ENCODE results near the gene CMTM5.
"Not testable (repeated sequence)": the region's sequence is repeated elsewhere in the genome, so short reads cannot be mapped to it uniquely, and the experiment has no call there.

CMTM5 gene

DNA sequence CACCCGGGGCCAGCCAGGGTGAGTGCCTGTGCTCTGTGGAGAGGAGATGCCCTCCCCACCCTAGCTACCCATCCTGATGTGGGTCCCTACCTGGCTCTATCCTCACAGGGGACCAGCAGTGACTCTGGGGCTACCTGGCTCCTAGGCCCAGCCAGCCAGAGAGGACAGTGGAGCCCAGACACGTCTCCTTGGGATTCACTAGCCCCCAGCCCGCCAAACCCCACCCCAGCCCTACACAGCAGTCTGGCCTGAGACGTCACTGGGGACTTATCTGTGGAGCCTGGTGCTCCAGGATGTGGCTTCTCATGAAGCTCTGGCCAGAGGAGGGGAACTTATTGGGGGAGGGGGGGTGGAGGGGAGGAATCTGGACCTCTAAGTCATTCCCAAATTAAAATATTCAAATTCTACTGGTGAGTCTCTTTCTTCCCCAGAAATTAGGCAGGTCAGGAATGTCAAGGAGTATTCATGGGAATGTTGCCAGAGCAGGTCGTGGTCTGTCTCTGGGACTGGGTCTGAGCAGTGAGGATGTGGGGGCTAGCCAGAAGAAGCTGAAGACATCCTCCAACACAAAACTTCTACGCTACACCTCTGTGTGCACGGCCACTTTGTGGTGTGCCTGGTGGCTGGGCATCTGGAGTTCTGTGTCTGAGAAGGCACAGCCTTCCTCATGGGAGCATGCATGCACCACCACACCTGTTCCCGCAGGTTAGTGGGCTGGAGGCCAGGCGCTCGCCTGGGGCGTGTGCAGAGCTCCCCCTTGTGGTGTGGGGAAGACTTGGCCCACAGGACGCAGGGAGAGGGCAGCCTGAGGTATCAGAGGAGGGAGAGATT lies 2.7 kb downstream of the CMTM5 start:
- peak; percentile 3 for DNase-seq

- no peak for DNase-seq
Observed at GRCh38 chr14:23380197-23380914, 3.5 kb downstream of the CMTM5 start.

GRCh38 chr14:23380976-23381375 lies 4.1 kb downstream of the CMTM5 start:
- DNase-seq: no peak

- no peak for DNase-seq
Observed at GRCh38 chr14:23381871-23382270, 5.0 kb downstream of the CMTM5 start.

- no peak for DNase-seq
Observed at GRCh38 chr14:23382276-23382675, 5.4 kb downstream of the CMTM5 start.

GRCh38 chr14:23382731-23383440 lies 6.0 kb downstream of the CMTM5 start:
- DNase-seq: no peak

- DNase-seq: no peak
Observed at GRCh38 chr14:23384364-23385080, 7.7 kb downstream of the CMTM5 start.

- DNase-seq: no peak
Observed at GRCh38 chr14:23385244-23385641, 8.4 kb downstream of the CMTM5 start.

- no peak for DNase-seq
Observed at GRCh38 chr14:23385642-23386265, 8.9 kb downstream of the CMTM5 start.

- DNase-seq: not testable (repeated sequence)
Observed at GRCh38 chr14:23386266-23386657, 9.4 kb downstream of the CMTM5 start.

GRCh38 chr14:23386999-23387398 lies 10.2 kb downstream of the CMTM5 start:
- no peak for DNase-seq

DNA sequence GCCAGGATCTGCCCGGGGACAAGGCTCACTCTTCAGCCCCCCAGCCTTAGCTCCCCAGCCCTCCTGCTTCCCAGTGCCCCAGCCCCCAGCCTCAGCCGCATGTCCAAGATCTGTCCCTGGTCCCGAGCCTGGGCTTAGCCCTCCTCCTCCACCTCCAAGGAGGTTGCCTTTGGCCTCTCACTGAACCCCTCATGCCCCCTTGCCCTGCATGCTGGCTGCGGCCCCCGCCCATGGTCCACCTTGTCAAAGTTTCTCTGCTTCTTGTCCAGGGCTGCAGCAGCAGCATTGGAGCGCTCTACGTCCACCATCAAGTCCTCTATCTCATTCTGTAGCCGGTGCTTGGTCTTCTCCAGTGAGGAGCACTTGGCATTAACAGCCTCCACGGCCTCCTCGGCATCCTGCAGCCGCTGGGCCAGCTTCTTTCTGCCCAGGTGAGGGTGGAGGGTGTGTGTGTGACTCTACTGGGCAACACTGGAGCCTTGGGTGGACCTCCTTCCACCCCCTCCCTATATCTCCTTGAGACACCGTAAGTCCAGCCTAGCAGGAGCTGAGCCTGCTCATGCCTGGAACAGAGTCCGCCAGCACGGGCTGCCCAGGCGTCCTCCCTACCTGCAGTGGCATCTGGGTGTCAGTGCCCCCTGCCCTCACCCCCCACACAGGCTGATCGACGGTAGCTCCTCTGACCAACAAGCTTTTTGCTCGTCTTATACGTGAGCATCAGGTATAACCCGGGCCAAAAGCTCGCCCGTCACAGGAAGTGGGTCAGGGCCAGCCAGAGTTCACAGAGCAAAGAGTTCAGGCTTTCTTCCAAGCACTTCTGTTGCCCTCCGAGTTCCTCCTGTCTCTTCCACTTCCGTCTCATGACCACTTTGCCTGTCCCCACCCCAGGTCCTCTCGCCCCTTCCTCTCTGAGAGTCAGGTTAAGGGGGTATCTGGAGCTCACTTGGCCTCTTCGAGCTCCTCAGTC lies 11.4 kb downstream of the CMTM5 start:
- no peak for DNase-seq

GRCh38 chr14:23388996-23389395 lies 12.2 kb downstream of the CMTM5 start:
- no peak for DNase-seq

GRCh38 chr14:23389396-23389795 lies 12.6 kb downstream of the CMTM5 start:
- DNase-seq: no peak

- DNase-seq: not testable (repeated sequence)
Observed at GRCh38 chr14:23389871-23390270, 13.0 kb downstream of the CMTM5 start.

DNA sequence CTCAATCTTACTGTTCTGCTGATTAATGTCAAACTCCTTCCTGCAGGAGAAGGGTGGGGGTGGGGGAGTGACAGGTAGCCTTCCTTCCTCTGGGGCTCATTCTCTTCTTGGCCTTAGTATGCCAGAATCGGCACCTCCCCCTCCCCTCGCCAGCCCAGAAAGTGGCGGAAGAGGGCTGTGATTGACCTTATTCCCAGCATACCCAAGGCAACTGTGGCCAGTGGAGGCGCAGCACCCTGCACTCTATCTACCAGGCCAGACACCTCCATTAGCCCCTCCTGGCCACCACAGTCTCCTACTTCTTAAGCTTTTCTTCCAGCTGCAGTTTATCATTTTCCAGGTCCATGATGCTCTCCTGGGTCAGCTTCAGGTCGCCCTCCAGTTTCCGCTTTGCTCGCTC lies 15.8 kb downstream of the CMTM5 start:
- DNase-seq: no peak

DNA sequence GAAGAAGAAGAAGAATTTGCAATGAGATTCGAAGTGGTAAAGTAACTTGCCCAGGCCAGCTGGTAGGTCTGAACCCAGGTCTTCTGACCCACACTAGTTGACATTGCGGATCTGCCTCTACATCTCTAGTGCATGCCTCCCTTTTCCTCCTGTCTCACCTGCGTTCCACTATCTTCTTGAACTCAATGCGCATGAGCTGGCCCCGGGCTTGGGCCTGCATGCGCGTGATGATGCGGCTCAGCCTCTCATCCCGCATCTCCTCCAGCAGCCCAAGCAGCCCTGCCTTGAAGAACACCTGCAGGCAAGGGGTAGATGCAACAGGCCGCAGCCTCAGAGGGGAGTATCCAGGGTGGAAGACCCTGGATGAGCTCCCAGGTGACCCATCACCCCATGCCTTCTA lies 19.3 kb downstream of the CMTM5 start:
- no peak for DNase-seq

GRCh38 chr14:23396781-23397407 lies 20.0 kb downstream of the CMTM5 start:
- DNase-seq: no peak

DNA sequence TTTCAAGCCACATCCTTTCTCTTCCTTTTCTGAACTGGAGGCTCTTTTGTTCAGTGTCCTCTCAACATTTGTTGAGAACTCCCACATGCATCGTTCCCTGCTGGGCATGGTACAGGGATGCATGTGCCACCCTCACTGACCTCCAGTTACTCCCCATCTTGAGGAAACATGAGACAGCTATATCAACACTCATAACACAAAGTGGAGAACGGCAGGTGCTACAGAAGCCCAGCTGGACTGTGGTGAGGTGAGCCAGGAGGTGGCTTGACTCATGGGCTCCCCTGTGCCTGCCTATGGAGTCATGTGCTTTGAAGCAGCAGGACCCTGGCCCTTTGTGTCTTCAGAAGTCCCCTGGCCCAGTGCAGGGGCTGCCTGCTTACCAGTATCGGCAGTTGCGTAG lies 21.5 kb downstream of the CMTM5 start:
- no peak for DNase-seq

DNA sequence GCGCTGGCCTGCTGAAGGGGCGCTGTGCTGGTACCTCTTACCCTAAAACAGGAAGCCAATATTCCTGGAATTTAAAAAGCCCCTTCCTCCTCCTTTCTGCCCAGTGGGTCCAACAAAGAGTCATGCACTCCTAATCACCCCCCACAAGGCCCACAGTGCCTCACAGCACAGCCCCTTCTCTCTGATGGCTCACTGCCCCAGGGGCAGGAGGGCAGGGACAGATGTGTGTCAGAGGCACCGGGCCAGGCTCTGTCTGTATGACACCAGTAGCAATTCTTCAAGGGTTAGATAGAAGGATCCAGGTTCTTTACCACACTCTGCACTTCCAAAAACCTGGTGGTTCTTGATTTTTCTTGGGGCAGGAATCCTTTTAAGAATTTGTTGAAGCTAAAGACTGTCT lies 22.3 kb downstream of the CMTM5 start:
- DNase-seq: no peak

GRCh38 chr14:23399591-23399990 lies 22.7 kb downstream of the CMTM5 start:
- DNase-seq: no peak

All from NCI-H524 treated with DMSO at 0.1 percent for 48 hours (cell line).